Fibroblast of lung (primary cell): ENCODE data around the gene ANKRD62. TPM values are rescaled to one million over a fixed set of nuclear protein-coding genes. Genes with fewer than 3 reads are reported as not detected.

Source experiments
- DNase-seq, 2 donors: peaks; one replicate each; pipeline versions ENCODE4 v3.0.0 to v3.0.0-alpha.2; 2010; ENCODE audit warnings: low read depth in 2 of 2
- H2AFZ ChIP-seq: 2 replicates; pipeline ENCODE4 v1.5.1; 2012; ENCODE audit warnings: low read length, control low read depth, inconsistent platforms
- H3K27ac ChIP-seq: 2 replicates; pipeline ENCODE4 v1.5.1; 2011; ENCODE audit warnings: low read length, control low read depth; ENCODE audit not compliant: insufficient read depth
- H3K27me3 ChIP-seq: 2 replicates; pipeline ENCODE4 v1.5.1; 2011; ENCODE audit warnings: mild to moderate bottlenecking, low read length; ENCODE audit not compliant: control insufficient read depth, insufficient read depth
- H3K36me3 ChIP-seq: 2 replicates; pipeline ENCODE4 v1.5.1; 2011; ENCODE audit warnings: low read length; ENCODE audit not compliant: control insufficient read depth, insufficient read depth
- H3K4me1 ChIP-seq: 2 replicates; pipeline ENCODE4 v1.5.1; 2011; ENCODE audit warnings: low read length; ENCODE audit not compliant: control insufficient read depth, insufficient read depth; ENCODE audit errors: extremely low read depth
- H3K4me2 ChIP-seq: 2 replicates; pipeline ENCODE4 v1.5.1; 2011; ENCODE audit warnings: low read length, control low read depth; ENCODE audit not compliant: insufficient read depth; ENCODE audit errors: extremely low read depth
- H3K4me3 ChIP-seq, 4 experiments: fragments of 200-600 bp in 1 of 4; sonication (generic) in 1 of 4; replicated peaks in 1 of 4; 2 replicates each; pipeline ENCODE4 v1.5.1; 2011 to 2016; ENCODE audit warnings: low read length in 4 of 4, low read depth in 3 of 4, mild to moderate bottlenecking in 3 of 4, control low read depth in 2 of 4, inconsistent platforms in 1 of 4, mixed read lengths in 1 of 4; ENCODE audit not compliant: insufficient read depth in 1 of 4; ENCODE audit errors: control extremely low read depth in 1 of 4
- H3K79me2 ChIP-seq: 2 replicates; pipeline ENCODE4 v1.5.1; 2012; ENCODE audit warnings: mild to moderate bottlenecking, low read length, inconsistent platforms; ENCODE audit not compliant: control insufficient read depth, insufficient read depth
- H3K9ac ChIP-seq: 2 replicates; pipeline ENCODE4 v1.5.1; 2011; ENCODE audit warnings: mild to moderate bottlenecking, low read length, control low read depth; ENCODE audit not compliant: insufficient read depth
- H3K9me3 ChIP-seq: 2 replicates; pipeline ENCODE4 v1.5.1; 2012; ENCODE audit warnings: low read depth, low read length; ENCODE audit not compliant: control insufficient read depth, insufficient read depth
- H4K20me1 ChIP-seq: 2 replicates; pipeline ENCODE4 v1.5.1; 2011; ENCODE audit warnings: low read length; ENCODE audit not compliant: control insufficient read depth, insufficient read depth; ENCODE audit errors: extremely low read depth
- CTCF ChIP-seq, 2 donors: IDR thresholded peaks in 1 of 2; conservative IDR thresholded peaks in 1 of 2; 1 replicate in 1 of 2; 2 replicates in 1 of 2; pipeline ENCODE4 v1.5.1; 2011 to 2012; ENCODE audit warnings: low read length in 2 of 2, control low read depth in 1 of 2, inconsistent platforms in 1 of 2, low read depth in 1 of 2, mild to moderate bottlenecking in 1 of 2
- EZH2 ChIP-seq: IDR thresholded peaks from 2 replicates; pipeline ENCODE4 v1.5.1; 2012; ENCODE audit warnings: low read length, control low read depth, mild to moderate bottlenecking; ENCODE audit errors: missing control alignments
- polyA plus RNA-seq, 2 donors: library from polyadenylated mRNA; depleted of rRNA in 1 of 2; stranded (reverse) in 1 of 2; unstranded in 1 of 2; fragments of >200 nt; gene quantifications; 2 replicates each; pipeline ENCODE4 v1.2.1, GENCODE V29; 2011 to 2012; ENCODE audit warnings: missing spikeins in 1 of 2
- total RNA-seq: library from RNA; depleted of rRNA; stranded (reverse); fragments of >200 nt; gene quantifications from 2 replicates; pipeline ENCODE4 v1.2.1, GENCODE V29; 2014

Gene ANKRD62
- total and polyA plus RNA-seq, 2 donors (not counting 1 experiment from before 2014, with no cell fraction given) = not detected

GRCh38 chr18:12088731-12089375, 4.8 kb upstream of the ANKRD62 start:
- H3K4me3 ChIP-seq = no peak overlapping the region
- H4K20me1 ChIP-seq = no peaks in the 10 kb centered on the region
- no peak overlapping the region for H2AFZ ChIP-seq
- H3K9ac ChIP-seq = no peak overlapping the region
- no peaks in the 10 kb centered on the region for H3K9me3 ChIP-seq
- H3K4me1 ChIP-seq = no peaks in the 10 kb centered on the region
- H3K27ac ChIP-seq = no peak overlapping the region
- H3K27me3 ChIP-seq = no peaks in the 10 kb centered on the region
- H3K79me2 ChIP-seq = no peaks in the 10 kb centered on the region
- H3K36me3 ChIP-seq = no peaks in the 10 kb centered on the region
- DNase-seq = no peak
- no peak overlapping the region for H3K4me2 ChIP-seq
- no peak for TF ChIP-seq EZH2
- TF ChIP-seq CTCF (conservative IDR thresholded peaks at IDR 0.05 in 1 of 2, IDR thresholded peaks at IDR 0.05 in 1 of 2; ENCODE audit: low read depth in 1 of 2, low read length in 2 of 2) = no peak

GRCh38 chr18:12091538-12092141, 2.0 kb upstream of the ANKRD62 start:
- Histone ChIP-seq H2AFZ (no peak overlapping the region), H3K27ac (no peak overlapping the region), H3K4me3 (no peak overlapping the region), H3K36me3 (no peaks in the 10 kb centered on the region), H3K4me1 (no peaks in the 10 kb centered on the region), H3K79me2 (no peaks in the 10 kb centered on the region), H4K20me1 (no peaks in the 10 kb centered on the region), H3K9ac (no peak overlapping the region), H3K9me3 (no peaks in the 10 kb centered on the region), H3K27me3 (no peaks in the 10 kb centered on the region), H3K4me2 (no peak overlapping the region)
- TF ChIP-seq EZH2 (no peak), CTCF (conservative IDR thresholded peaks at IDR 0.05 in 1 of 2, IDR thresholded peaks at IDR 0.05 in 1 of 2; ENCODE audit: low read depth in 1 of 2, low read length in 2 of 2) (no peak)
- no peak for DNase-seq

- H3K4me3 ChIP-seq = no peak overlapping the region
- H4K20me1 ChIP-seq = no peaks in the 10 kb centered on the region
- no peak for DNase-seq
- no peaks in the 10 kb centered on the region for H3K4me1 ChIP-seq
- no peaks in the 10 kb centered on the region for H3K79me2 ChIP-seq
- H3K9ac ChIP-seq = no peak overlapping the region
- H2AFZ ChIP-seq = no peak overlapping the region
- H3K4me2 ChIP-seq = no peak overlapping the region
- H3K36me3 ChIP-seq = no peaks in the 10 kb centered on the region
- H3K27ac ChIP-seq = no peak overlapping the region
- H3K9me3 ChIP-seq = no peaks in the 10 kb centered on the region
- TF ChIP-seq EZH2 (no peak), CTCF (conservative IDR thresholded peaks at IDR 0.05 in 1 of 2, IDR thresholded peaks at IDR 0.05 in 1 of 2; ENCODE audit: low read depth in 1 of 2, low read length in 2 of 2) (no peak)
- no peaks in the 10 kb centered on the region for H3K27me3 ChIP-seq
Observed at GRCh38 chr18:12092398-12093229, 1.0 kb upstream of the ANKRD62 start.
